Measurements from ENCODE around the gene TAOK3.

GRCh38 chr12:118299791-118300460 is 72.8 kb downstream of the TAOK3 start:
- TF ChIP-seq CTCF (IDR thresholded peaks at IDR 0.05): no peak
- no peak for TF ChIP-seq POLR2A (IDR thresholded peaks at IDR 0.05; ENCODE audit: low read depth)
- TF ChIP-seq EP300 (IDR thresholded peaks at IDR 0.05): no peak

Measured in esophagus muscularis mucosa (tissue), 4 donors.